GM12891 (cell line): Measurements from ENCODE around the gene LAMP5.

Experiments used
- POLR2A ChIP-seq: IDR thresholded peaks from 2 replicates; pipeline ENCODE4 v1.6.1; 2011; ENCODE audit warnings: low read depth, low read length, control low read depth
- POLR2AphosphoS5 ChIP-seq: IDR thresholded peaks from 2 replicates; pipeline ENCODE4 v1.6.1; 2011; ENCODE audit warnings: low read depth, low read length, control low read depth
- SPI1 ChIP-seq: IDR thresholded peaks from 2 replicates; pipeline ENCODE4 v1.6.1; 2011; ENCODE audit warnings: low read depth, low read length, control low read depth

- TF ChIP-seq SPI1 (no peak), POLR2AphosphoS5 (no peak), POLR2A (no peak)
Observed at GRCh38 chr20:9507544-9508239, 6.7 kb upstream of the LAMP5 start.
